IMR-90 (cell line): Measurements from ENCODE around the gene PKN3. TPM values are rescaled to one million over a fixed set of nuclear protein-coding genes. Genes with fewer than 3 reads are reported as not detected.

Source experiments
- ATAC-seq: fragments of 200-7000 bp; cut with Tn5 transposase; 2 replicates; pipeline ENCODE4 v1.9.1; 2020; ENCODE audit warnings: low read depth, mild to moderate bottlenecking, moderate library complexity
- BruUV-seq: library from RNA; stranded (reverse); fragments of 400-500 nt; replicated peaks from 2 replicates; lab custom pipeline; 2021; lab: Mats Ljungman, UMichigan
- CTCF ChIA-PET: fragments of 300-600 bp; formaldehyde crosslinking; extraction: SDS; loops from one replicate; lab custom pipeline; 2021; ENCODE audit warnings: antibody characterized with exemption; lab: Yijun Ruan, JAX
- POLR2A ChIA-PET: fragments of 300-600 bp; sonication (Branson Sonifier 250); formaldehyde crosslinking; loops from one replicate; lab custom pipeline; 2022; ENCODE audit warnings: antibody characterized with exemption; ENCODE audit not compliant: unreplicated experiment; lab: Charles Lee
- DNase-seq: peaks from one replicate; pipeline ENCODE4 v3.0.0; 2013
- H2AFZ ChIP-seq: replicated peaks from 2 replicates; pipeline ENCODE3; 2013; ENCODE audit warnings: low read length, mild to moderate bottlenecking; ENCODE audit not compliant: poor library complexity
- H2AK5ac ChIP-seq: 2 replicates; pipeline ENCODE4 v1.6.1; 2013; ENCODE audit warnings: low read depth, low read length, inconsistent platforms
- H2AK9ac ChIP-seq: replicated peaks from 2 replicates; pipeline ENCODE3; 2013; ENCODE audit warnings: mild to moderate bottlenecking, low read depth, low read length, moderate library complexity; ENCODE audit not compliant: poor library complexity
- H2BK120ac ChIP-seq: 2 replicates; pipeline ENCODE4 v1.6.1; 2013; ENCODE audit warnings: low read depth, low read length, inconsistent platforms
- H2BK15ac ChIP-seq: 3 replicates; pipeline ENCODE4 v1.6.1; 2013; ENCODE audit warnings: low read depth, low read length, inconsistent platforms
- H2BK20ac ChIP-seq: 2 replicates; pipeline ENCODE4 v1.6.1; 2013; ENCODE audit warnings: low read depth, mild to moderate bottlenecking, inconsistent platforms, low read length, moderate library complexity
- H2BK5ac ChIP-seq: 2 replicates; pipeline ENCODE4 v1.6.1; 2013; ENCODE audit warnings: mild to moderate bottlenecking, low read depth, low read length, inconsistent platforms; ENCODE audit not compliant: poor library complexity, severe bottlenecking
- H3K14ac ChIP-seq: replicated peaks from 2 replicates; pipeline ENCODE4 v1.6.1; 2013; ENCODE audit warnings: low read depth, low read length, inconsistent platforms
- H3K18ac ChIP-seq: 2 replicates; pipeline ENCODE4 v1.6.1; 2013; ENCODE audit warnings: low read depth, low read length, control low read depth
- H3K23ac ChIP-seq: 2 replicates; pipeline ENCODE4 v1.6.1; 2013; ENCODE audit warnings: low read depth, low read length, inconsistent platforms
- H3K27ac ChIP-seq: 2 replicates; pipeline ENCODE4 v1.5.1; 2013; ENCODE audit warnings: mild to moderate bottlenecking, control low read depth, low read length; ENCODE audit not compliant: insufficient read depth
- H3K27me3 ChIP-seq: 2 replicates; pipeline ENCODE4 v1.6.1; 2013; ENCODE audit warnings: low read length; ENCODE audit not compliant: control insufficient read depth, insufficient read depth
- H3K36me3 ChIP-seq: 2 replicates; pipeline ENCODE4 v1.6.1; 2013; ENCODE audit warnings: low read length, mixed read lengths; ENCODE audit not compliant: control insufficient read depth, insufficient read depth
- H3K4ac ChIP-seq: 2 replicates; pipeline ENCODE4 v1.6.1; 2013; ENCODE audit warnings: low read depth, low read length, inconsistent platforms
- H3K4me1 ChIP-seq: 2 replicates; pipeline ENCODE4 v1.6.1; 2013; ENCODE audit warnings: low read length, mixed read lengths; ENCODE audit not compliant: control insufficient read depth, insufficient read depth
- H3K4me2 ChIP-seq: 2 replicates; pipeline ENCODE4 v1.6.1; 2013; ENCODE audit warnings: low read depth, mild to moderate bottlenecking, control low read depth, low read length, moderate library complexity
- H3K4me3 ChIP-seq: 2 replicates; pipeline ENCODE4 v1.5.1; 2013; ENCODE audit warnings: low read depth, mild to moderate bottlenecking, control low read depth, low read length, moderate library complexity; ENCODE audit not compliant: insufficient read depth
- H3K56ac ChIP-seq: 2 replicates; pipeline ENCODE4 v1.6.1; 2013; ENCODE audit warnings: low read length, inconsistent platforms; ENCODE audit not compliant: insufficient read depth; ENCODE audit errors: extremely low read depth
- H3K79me1 ChIP-seq, 2 experiments: 2 replicates each; pipeline ENCODE4 v1.6.1; 2013; ENCODE audit warnings: low read length in 2 of 2, inconsistent platforms in 1 of 2, low read depth in 1 of 2
- H3K9ac ChIP-seq: 2 replicates; pipeline ENCODE4 v1.6.1; 2013; ENCODE audit warnings: low read depth, low read length, control low read depth
- H3K9me1 ChIP-seq: 2 replicates; pipeline ENCODE4 v1.6.1; 2013; ENCODE audit warnings: low read length, inconsistent platforms; ENCODE audit not compliant: insufficient read depth
- H3K9me3 ChIP-seq: 2 replicates; pipeline ENCODE4 v1.6.1; 2013; ENCODE audit warnings: low read length; ENCODE audit not compliant: control insufficient read depth, insufficient read depth
- H4K20me1 ChIP-seq: 2 replicates; pipeline ENCODE4 v1.6.1; 2013; ENCODE audit warnings: low read length, inconsistent platforms; ENCODE audit not compliant: insufficient read depth
- H4K5ac ChIP-seq: 2 replicates; pipeline ENCODE4 v1.6.1; 2013; ENCODE audit warnings: mild to moderate bottlenecking, low read depth, low read length, control low read depth
- H4K8ac ChIP-seq, 2 experiments: 2 replicates each; pipeline ENCODE4 v1.6.1; 2013; ENCODE audit warnings: low read depth in 2 of 2, low read length in 2 of 2, control low read depth in 1 of 2, inconsistent platforms in 1 of 2
- H4K91ac ChIP-seq: 2 replicates; pipeline ENCODE4 v1.6.1; 2013; ENCODE audit warnings: low read depth, low read length, inconsistent platforms; ENCODE audit not compliant: insufficient read depth
- BHLHE40 ChIP-seq: fragments of 150-350 bp; IDR thresholded peaks from 2 replicates; pipeline ENCODE4 v1.6.1; 2016; ENCODE audit warnings: mild to moderate bottlenecking, low read depth, low read length
- CEBPB ChIP-seq: IDR thresholded peaks from 2 replicates; pipeline ENCODE4 v1.6.1; 2012; ENCODE audit warnings: low read depth, low read length, improper control_type of control experiment
- CHD1 ChIP-seq: IDR thresholded peaks from 2 replicates; pipeline ENCODE4 v1.6.1; 2012; ENCODE audit warnings: low read depth, low read length, improper control_type of control experiment
- MAZ ChIP-seq: IDR thresholded peaks from 2 replicates; pipeline ENCODE4 v1.6.1; 2012; ENCODE audit warnings: low read depth, mild to moderate bottlenecking, low read length, improper control_type of control experiment, moderate library complexity, borderline replicate concordance
- MXI1 ChIP-seq: IDR thresholded peaks from 2 replicates; pipeline ENCODE4 v1.6.1; 2012; ENCODE audit warnings: low read depth, mild to moderate bottlenecking, low read length, moderate library complexity, borderline replicate concordance
- NFE2L2 ChIP-seq: fragments of 150-350 bp; IDR thresholded peaks from 2 replicates; pipeline ENCODE4 v1.6.1; 2016; ENCODE audit warnings: low read depth, mild to moderate bottlenecking, low read length
- POLR2A ChIP-seq: IDR thresholded peaks from 2 replicates; pipeline ENCODE4 v1.6.1; 2012; ENCODE audit warnings: mild to moderate bottlenecking, low read depth, low read length
- RFX5 ChIP-seq: IDR thresholded peaks from 2 replicates; pipeline ENCODE4 v1.8.0; 2012; ENCODE audit warnings: low read depth, mild to moderate bottlenecking, low read length, moderate library complexity
- SMC3 ChIP-seq: fragments of 150-350 bp; IDR thresholded peaks from 2 replicates; pipeline ENCODE4 v1.6.1; 2016; ENCODE audit warnings: low read depth, mild to moderate bottlenecking, antibody characterized with exemption, low read length, moderate library complexity
- WGBS, 2 experiments: methylation state at CpG; one replicate each; pipeline versions ENCODE4 v1.1.5 to v1.1.7; 2013; ENCODE audit warnings: missing lambda C conversion rate in 2 of 2; ENCODE audit not compliant: insufficient read length in 1 of 2; ENCODE audit errors: extremely low coverage in 2 of 2; 5-methylcytosine and 5-hydroxymethylcytosine counted together
- dilution Hi-C: fragments of 300-500 bp; cut with HindIII; formaldehyde crosslinking; loops from one replicate; pipeline ENCODE4 v1.14.3; 2018; ENCODE audit warnings: low sequenced_read_pairs; ENCODE audit not compliant: unreplicated experiment
- in situ Hi-C: fragments of 300-500 bp; cut with MboI; formaldehyde crosslinking; loops from 3 replicates; pipeline ENCODE4 v1.14.3; 2019; ENCODE audit warnings: low sequenced_read_pairs, inconsistent platforms, mixed read lengths
- intact Hi-C: fragments of 100-400 bp; cut with micrococcal nuclease; formaldehyde crosslinking; loops from 2 replicates; pipeline ENCODE4 v1.10.0; 2022
- polyA plus RNA-seq, 3 experiments: library from polyadenylated mRNA; depleted of rRNA; stranded (reverse); fragments of >200 nt; gene quantifications; 2 replicates each; pipeline ENCODE4 v1.2.3, GENCODE V29; 2012; ENCODE audit warnings: low replicate concordance in 1 of 3
- total RNA-seq: library from RNA; depleted of rRNA; stranded (reverse); fragments of >200 nt; gene quantifications from 2 replicates; pipeline ENCODE4 v1.2.3, GENCODE V29; 2012
- TF ChIP-seq, protein P1 (sequence below): fragments of 150-350 bp; IDR thresholded peaks from 2 replicates; pipeline ENCODE4 v1.6.1; 2016; ENCODE audit warnings: low read depth, mild to moderate bottlenecking, low read length, moderate library complexity, borderline replicate concordance
- TF ChIP-seq, protein P2 (sequence below): fragments of 150-350 bp; IDR thresholded peaks from 2 replicates; pipeline ENCODE4 v1.6.1; 2017; ENCODE audit warnings: mild to moderate bottlenecking, antibody characterized with exemption, low read length, low read depth
- TF ChIP-seq, protein P3 (sequence below): conservative IDR thresholded peaks from 2 replicates; pipeline ENCODE4 v1.5.1; 2012; ENCODE audit warnings: mild to moderate bottlenecking, low read depth, low read length, improper control_type of control experiment

PKN3 gene
- total and polyA plus RNA-seq, 2 of the 4 experiments (the other 2 are of a cell fraction) = 1.6 to 3.8 TPM

DNA sequence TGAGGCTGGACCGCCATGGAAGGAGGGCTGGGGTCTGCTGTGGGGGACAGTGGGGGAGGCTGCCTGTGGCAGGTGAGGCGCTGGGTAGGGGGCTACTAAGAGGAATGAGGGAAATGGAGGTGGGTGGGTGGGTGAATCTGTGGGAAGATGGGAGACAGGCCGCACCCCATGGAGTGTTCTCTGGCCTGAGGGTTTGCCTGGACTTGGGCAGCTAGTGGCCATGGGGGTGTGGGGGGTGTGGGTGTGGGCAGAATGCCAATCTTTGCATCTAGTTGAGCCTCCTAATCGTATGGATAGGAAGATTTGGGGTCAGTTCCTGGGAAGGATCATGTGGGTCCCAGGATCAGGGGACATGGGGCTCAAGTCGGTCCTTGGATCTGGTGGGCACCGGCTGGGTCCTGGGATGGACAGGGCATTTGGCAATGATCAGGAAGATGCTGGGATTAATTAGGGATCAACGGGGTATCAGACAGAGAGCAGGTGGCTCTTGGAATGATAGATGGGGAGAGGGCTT, 21.1 kb downstream of the PKN3 start:
- H2AK9ac ChIP-seq = peak overlapping the region; percentile 68
- peak overlapping the region; percentile 79 for H3K4ac ChIP-seq
- H4K5ac ChIP-seq = peak overlapping the region; percentile 47
- no TSS peak for BruUV-seq
- H3K4me1 ChIP-seq = peaks cover 4% of the 10 kb centered on the region; the same call in 1 of the 2 replicates
- peaks cover 9% of the 10 kb centered on the region for H3K9me1 ChIP-seq
- no peak overlapping the region for H2BK120ac ChIP-seq
- H3K56ac ChIP-seq = peak overlapping the region; percentile 8; the same call in 1 of the 2 replicates
- peaks cover 3 to 15% of the 10 kb centered on the region in 2 experiments for H3K79me1 ChIP-seq
- H3K9me3 ChIP-seq = no peaks in the 10 kb centered on the region
- H3K27ac ChIP-seq = no peak overlapping the region; the same call in 1 of the 2 replicates
- peak overlapping the region; percentile 20 for H2AK5ac ChIP-seq
- 58% methylated on average over 6 of the region's 7 CpGs; no CpG with 5 or more reads in 1 of the 2 experiments for WGBS, 2 experiments
- no peak for DNase-seq
- no peaks in the 10 kb centered on the region for H4K20me1 ChIP-seq
- ATAC-seq = no peak
- H2BK20ac ChIP-seq = no peak overlapping the region
- peak overlapping the region; percentile 61 for H4K91ac ChIP-seq
- dilution Hi-C loops (no loop called here), intact Hi-C loops (no loop called here), in situ Hi-C loops (no loop called here)
- H2AFZ ChIP-seq = peak overlapping the region; percentile 95
- H3K36me3 ChIP-seq = peaks cover 3% of the 10 kb centered on the region
- POLR2A ChIA-PET = no interaction called here
- H2BK15ac ChIP-seq = no peak overlapping the region
- peak overlapping the region; percentile 96 for H3K4me2 ChIP-seq
- H3K9ac ChIP-seq = peak overlapping the region; percentile 54
- H3K4me3 ChIP-seq = peak overlapping the region; percentile 56
- H3K27me3 ChIP-seq = no peaks in the 10 kb centered on the region
- peak overlapping the region; percentile 65 to 94; a peak in 3 of 4 replicates for H4K8ac ChIP-seq
- H3K14ac ChIP-seq = peak overlapping the region; percentile 75
- no peak overlapping the region for H3K23ac ChIP-seq
- no peak overlapping the region for H2BK5ac ChIP-seq
- no peak overlapping the region for H3K18ac ChIP-seq
- CTCF ChIA-PET = interaction anchor here (1.1 kb wide), 2 partner anchors 10 to 88 kb away, joined by 3 to 5 read pairs; no protein-coding TSS in a partner anchor
- TF ChIP-seq RFX5 (no peak), CHD1 (no peak), POLR2A (no peak), CEBPB (no peak), NFE2L2 (no peak), MXI1 (no peak), MAZ (no peak), BHLHE40 (no peak), SMC3 (no peak)
- TF ChIP-seq, protein P1, sequence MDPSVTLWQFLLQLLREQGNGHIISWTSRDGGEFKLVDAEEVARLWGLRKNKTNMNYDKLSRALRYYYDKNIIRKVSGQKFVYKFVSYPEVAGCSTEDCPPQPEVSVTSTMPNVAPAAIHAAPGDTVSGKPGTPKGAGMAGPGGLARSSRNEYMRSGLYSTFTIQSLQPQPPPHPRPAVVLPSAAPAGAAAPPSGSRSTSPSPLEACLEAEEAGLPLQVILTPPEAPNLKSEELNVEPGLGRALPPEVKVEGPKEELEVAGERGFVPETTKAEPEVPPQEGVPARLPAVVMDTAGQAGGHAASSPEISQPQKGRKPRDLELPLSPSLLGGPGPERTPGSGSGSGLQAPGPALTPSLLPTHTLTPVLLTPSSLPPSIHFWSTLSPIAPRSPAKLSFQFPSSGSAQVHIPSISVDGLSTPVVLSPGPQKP = no peak
- TF ChIP-seq, protein P2, sequence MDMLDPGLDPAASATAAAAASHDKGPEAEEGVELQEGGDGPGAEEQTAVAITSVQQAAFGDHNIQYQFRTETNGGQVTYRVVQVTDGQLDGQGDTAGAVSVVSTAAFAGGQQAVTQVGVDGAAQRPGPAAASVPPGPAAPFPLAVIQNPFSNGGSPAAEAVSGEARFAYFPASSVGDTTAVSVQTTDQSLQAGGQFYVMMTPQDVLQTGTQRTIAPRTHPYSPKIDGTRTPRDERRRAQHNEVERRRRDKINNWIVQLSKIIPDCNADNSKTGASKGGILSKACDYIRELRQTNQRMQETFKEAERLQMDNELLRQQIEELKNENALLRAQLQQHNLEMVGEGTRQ = no peak
- TF ChIP-seq, protein P3, sequence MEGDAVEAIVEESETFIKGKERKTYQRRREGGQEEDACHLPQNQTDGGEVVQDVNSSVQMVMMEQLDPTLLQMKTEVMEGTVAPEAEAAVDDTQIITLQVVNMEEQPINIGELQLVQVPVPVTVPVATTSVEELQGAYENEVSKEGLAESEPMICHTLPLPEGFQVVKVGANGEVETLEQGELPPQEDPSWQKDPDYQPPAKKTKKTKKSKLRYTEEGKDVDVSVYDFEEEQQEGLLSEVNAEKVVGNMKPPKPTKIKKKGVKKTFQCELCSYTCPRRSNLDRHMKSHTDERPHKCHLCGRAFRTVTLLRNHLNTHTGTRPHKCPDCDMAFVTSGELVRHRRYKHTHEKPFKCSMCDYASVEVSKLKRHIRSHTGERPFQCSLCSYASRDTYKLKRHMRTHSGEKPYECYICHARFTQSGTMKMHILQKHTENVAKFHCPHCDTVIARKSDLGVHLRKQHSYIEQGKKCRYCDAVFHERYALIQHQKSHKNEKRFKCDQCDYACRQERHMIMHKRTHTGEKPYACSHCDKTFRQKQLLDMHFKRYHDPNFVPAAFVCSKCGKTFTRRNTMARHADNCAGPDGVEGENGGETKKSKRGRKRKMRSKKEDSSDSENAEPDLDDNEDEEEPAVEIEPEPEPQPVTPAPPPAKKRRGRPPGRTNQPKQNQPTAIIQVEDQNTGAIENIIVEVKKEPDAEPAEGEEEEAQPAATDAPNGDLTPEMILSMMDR = no peak
